ENCODE results near the gene SDSL.

- no peak for TF ChIP-seq EP300 (IDR thresholded peaks at IDR 0.05; ENCODE audit: low read depth in 2 of 2, low read length in 2 of 2)
- TF ChIP-seq EP300 (CRISPR knock-in tag; IDR thresholded peaks at IDR 0.05; ENCODE audit: borderline replicate concordance), result no peak
- TF ChIP-seq NFE2L1 (CRISPR knock-in tag; IDR thresholded peaks at IDR 0.05; ENCODE audit: borderline replicate concordance), result no peak
- no peak for TF ChIP-seq ZHX2 (IDR thresholded peaks at IDR 0.05; ENCODE audit: low read depth)
- TF ChIP-seq ZHX2 (CRISPR knock-in tag; IDR thresholded peaks at IDR 0.05; ENCODE audit: borderline replicate concordance), result no peak
- TF ChIP-seq ZNF282 (IDR thresholded peaks at IDR 0.05; ENCODE audit: partially characterized antibody), result no peak
- TF ChIP-seq TCF12 (IDR thresholded peaks at IDR 0.05), result no peak
- TF ChIP-seq TCF12 (CRISPR knock-in tag; IDR thresholded peaks at IDR 0.05), result no peak
- TF ChIP-seq IKZF1 (IDR thresholded peaks at IDR 0.05), result no peak
- no peak for TF ChIP-seq CTCF (CRISPR knock-in tag; IDR thresholded peaks at IDR 0.05)
- no peak for TF ChIP-seq SATB2 (CRISPR knock-in tag; IDR thresholded peaks at IDR 0.05)
- no peak for TF ChIP-seq SP140L (CRISPR knock-in tag; IDR thresholded peaks at IDR 0.05; ENCODE audit: borderline replicate concordance)
- TF ChIP-seq JARID2 (CRISPR knock-in tag; IDR thresholded peaks at IDR 0.05; ENCODE audit: insufficient replicate concordance), result no peak
- no peak for TF ChIP-seq FOXM1 (CRISPR knock-in tag; IDR thresholded peaks at IDR 0.05)
- TF ChIP-seq NR2C2 (CRISPR knock-in tag; IDR thresholded peaks at IDR 0.05; ENCODE audit: borderline replicate concordance), result no peak
- TF ChIP-seq CC2D1A (CRISPR knock-in tag; IDR thresholded peaks at IDR 0.05), result no peak
Observed at GRCh38 chr12:113456761-113457160, 34.6 kb downstream of the SDSL start.
